ENCODE results near the gene IQUB.

DNA sequence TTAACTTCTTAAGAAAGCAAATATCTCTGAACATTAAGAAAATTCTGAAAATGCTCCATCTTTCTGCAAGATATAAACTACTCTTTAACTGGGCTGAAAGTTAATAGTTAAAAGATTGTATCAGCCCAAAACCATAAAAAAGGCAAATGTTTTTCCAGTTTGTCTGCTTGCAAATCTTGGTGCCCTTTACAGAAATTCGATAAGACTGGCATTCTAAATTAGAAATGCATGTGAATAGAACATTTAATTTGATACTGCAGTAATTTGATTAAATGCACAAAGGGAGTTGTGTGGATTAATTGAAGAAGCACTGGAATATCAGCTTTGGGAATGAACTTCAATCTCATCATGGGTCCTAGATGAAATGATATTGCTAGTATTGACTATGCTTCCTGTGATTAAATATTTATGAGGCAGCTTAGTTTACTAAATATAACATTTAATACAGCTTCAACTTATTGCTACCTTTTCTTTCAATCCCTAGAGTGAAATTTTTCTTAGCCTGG is 78.4 kb downstream of the IQUB start:
- TF ChIP-seq, protein P1, sequence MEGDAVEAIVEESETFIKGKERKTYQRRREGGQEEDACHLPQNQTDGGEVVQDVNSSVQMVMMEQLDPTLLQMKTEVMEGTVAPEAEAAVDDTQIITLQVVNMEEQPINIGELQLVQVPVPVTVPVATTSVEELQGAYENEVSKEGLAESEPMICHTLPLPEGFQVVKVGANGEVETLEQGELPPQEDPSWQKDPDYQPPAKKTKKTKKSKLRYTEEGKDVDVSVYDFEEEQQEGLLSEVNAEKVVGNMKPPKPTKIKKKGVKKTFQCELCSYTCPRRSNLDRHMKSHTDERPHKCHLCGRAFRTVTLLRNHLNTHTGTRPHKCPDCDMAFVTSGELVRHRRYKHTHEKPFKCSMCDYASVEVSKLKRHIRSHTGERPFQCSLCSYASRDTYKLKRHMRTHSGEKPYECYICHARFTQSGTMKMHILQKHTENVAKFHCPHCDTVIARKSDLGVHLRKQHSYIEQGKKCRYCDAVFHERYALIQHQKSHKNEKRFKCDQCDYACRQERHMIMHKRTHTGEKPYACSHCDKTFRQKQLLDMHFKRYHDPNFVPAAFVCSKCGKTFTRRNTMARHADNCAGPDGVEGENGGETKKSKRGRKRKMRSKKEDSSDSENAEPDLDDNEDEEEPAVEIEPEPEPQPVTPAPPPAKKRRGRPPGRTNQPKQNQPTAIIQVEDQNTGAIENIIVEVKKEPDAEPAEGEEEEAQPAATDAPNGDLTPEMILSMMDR (IDR thresholded peaks at IDR 0.05; ENCODE audit: poor library complexity, severe bottlenecking) = no peak
- TF ChIP-seq POLR2AphosphoS5 (IDR thresholded peaks at IDR 0.05) (no peak), EZH2 (IDR thresholded peaks at IDR 0.05; ENCODE audit: borderline replicate concordance, insufficient read depth, low read length, poor library complexity, severe bottlenecking) (no peak), RAD21 (conservative IDR thresholded peaks at IDR 0.05) (no peak), EP300 (conservative IDR thresholded peaks at IDR 0.05; ENCODE audit: poor library complexity, severe bottlenecking) (no peak), MXI1 (conservative IDR thresholded peaks at IDR 0.05; ENCODE audit: poor library complexity, severe bottlenecking) (no peak), REST (IDR thresholded peaks at IDR 0.05; ENCODE audit: borderline replicate concordance) (no peak), TAF1 (IDR thresholded peaks at IDR 0.05; ENCODE audit: low read depth) (no peak)
